Activated CD4-positive, alpha-beta T cell treated with anti-CD3 and anti-CD28 coated beads, Interleukin-2, amount 50 U/mL, for 4 hours (primary cell): ENCODE data around the gene LRRC1.

Experiments used
- DNase-seq, 2 experiments: peaks; one replicate each; pipeline ENCODE4 v3.0.0-alpha.2; 2020

The LRRC1 gene

DNA sequence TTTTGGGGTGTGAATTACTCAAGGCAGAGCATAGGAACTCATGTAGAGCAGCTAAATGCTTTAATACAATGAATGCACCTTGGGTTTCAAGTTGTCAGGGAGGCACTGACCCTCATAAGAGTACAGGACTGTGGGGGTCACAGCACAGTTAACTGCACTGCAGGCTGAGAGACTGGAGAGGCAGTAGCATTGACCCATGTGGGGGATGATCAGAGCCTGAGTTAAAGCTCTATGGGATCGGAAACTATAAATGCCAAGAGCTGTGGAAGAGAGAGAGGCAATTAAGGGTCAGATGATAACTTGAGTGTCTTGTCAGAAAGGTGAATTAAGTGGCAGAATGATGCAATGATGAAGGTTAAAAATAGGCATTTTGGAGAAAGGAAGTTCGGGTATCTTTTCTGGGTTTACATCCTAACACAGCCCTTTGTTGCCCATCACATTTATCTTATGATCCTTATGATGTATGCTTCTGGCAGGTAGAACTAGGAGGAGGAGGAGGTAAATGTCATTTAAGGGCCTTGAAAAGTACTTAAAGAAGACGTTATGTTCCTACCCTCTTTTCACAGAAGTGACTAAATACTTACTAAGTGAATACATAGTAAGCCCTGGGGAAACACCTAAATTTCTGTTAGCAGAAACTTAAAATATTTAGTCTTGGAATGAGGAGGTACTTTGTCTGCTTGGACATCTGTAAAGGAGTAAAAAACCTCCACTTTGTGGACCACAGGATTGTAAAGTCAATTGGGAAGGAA lies 24.2 kb downstream of the LRRC1 start:
- no peak for DNase-seq

DNA sequence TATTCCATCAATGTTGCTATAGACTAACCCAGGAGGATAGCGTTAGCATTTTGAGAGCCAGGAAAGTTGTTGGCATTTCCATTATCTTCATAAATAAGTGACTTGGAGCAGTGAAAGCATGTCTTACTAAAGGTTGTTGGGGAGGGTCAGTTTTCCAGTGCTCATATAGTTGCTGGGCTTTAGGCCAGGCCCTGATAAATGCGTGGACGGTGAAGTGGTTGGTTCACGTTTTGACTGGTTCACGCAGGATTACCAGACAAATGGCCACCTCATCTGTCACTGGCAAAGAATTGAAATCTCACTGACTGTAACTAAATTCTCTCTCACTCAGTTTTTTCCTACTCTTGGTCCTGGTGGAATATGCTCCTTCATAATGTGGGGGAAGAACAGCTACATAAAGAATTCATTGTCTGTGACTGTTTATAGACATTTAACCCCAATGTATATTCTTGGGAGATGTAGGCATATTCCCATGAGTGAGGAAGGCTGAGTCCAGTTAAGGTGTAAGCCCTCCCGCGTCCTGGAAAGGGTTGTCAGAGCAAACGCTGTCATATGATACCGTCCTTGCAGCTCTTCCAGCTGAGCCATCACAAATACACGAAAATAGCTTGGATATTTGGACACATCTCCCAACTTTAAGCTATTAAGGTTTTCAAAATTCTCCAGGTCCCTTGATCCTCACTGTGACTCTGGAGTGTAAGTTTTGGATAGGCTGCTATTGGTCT lies 27.8 kb downstream of the LRRC1 start:
- DNase-seq = no peak

- no peak for DNase-seq
Measured at GRCh38 chr6:53824714-53825113, 29.9 kb downstream of the LRRC1 start.

- no peak for DNase-seq
Measured at GRCh38 chr6:53825532-53826321, 30.9 kb downstream of the LRRC1 start.

DNA sequence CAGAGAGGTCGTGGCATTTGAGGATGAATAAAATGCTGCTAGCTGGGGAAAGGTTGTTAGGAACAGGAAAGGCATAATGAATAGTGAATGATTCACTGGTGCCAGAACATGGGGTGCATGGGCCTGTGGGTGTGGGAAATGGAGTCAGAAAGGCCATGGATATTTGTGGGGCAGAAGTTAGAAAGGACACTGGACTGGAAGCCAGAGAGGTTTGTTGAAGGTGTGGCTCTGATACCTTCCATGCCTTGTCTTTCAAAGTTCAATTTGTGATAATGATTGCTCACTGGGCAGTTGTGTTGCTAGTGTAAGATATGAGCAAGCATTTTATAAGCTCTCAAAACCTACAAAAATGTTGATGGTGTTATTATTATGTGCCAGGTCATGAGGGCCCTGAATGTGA lies 32.7 kb downstream of the LRRC1 start:
- DNase-seq = no peak

GRCh38 chr6:53828215-53828614 lies 33.4 kb downstream of the LRRC1 start:
- no peak for DNase-seq

GRCh38 chr6:53828966-53829697 lies 34.3 kb downstream of the LRRC1 start:
- no peak for DNase-seq

DNA sequence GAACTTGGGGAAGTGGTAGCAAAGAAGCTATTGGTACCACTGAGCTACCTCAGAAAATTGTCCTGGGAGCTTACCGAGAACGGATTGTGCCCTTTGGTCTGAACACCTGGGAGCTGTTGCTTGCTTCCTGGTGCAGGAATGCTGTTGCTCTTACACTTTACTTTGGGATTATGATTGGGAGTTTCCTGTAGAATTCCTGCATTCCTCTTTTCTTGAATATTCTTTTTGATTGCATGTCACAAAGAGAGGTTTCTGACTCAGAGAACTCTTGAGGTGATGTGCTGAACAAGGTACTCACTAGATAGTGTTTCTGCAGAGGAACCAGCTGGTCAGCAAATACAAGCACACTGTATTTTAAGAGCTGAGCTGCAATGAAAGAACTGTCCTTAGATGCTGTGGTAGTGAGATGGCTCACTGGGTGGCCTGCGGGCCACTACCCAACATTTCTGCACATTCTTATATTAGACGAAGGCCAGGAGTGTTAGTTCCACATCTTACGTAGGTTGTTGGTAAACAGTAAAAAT lies 35.0 kb downstream of the LRRC1 start:
- DNase-seq = no peak

GRCh38 chr6:53830366-53830765 lies 35.6 kb downstream of the LRRC1 start:
- DNase-seq = no peak

GRCh38 chr6:53831081-53831869 lies 36.5 kb downstream of the LRRC1 start:
- DNase-seq = no peak

GRCh38 chr6:53831936-53832660 lies 37.3 kb downstream of the LRRC1 start:
- no peak for DNase-seq

DNA sequence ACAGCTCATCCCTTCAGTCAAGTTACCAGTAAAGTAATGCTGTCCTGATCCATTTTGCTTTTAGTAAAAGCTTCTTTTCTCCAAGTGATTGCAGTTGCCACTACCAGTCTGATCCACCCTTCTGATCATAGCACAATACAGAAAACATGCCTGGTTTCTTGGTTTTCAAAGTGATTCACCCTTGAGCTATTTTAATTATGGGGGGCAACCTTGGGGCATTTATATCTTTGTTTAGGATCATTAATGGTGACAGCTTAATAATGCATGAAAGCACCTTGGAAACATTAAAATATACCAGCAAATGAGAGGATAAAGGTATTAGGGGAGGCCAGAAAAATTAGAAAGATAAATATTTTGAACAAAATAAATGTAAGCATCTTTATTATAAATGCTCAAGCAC lies 38.4 kb downstream of the LRRC1 start:
- DNase-seq = no peak

DNA sequence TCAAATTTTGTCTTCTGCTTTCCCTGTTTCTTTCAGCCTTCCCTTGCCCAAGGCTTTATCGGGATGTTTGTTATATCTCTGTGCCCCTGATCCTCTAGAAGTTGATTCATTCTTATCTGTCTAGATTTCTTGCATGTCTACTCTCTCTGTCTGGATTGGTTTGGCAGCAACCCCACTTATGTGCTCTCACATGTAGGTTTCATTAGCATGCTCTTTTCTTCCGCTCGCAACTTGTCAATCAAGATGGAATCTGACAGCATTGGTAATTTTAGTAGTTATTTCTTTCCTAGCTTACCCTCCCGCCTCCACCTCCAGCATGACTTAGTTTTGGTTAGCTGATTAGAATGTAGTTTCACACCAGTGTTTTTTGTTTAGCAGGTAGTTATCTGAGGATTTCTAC lies 39.3 kb downstream of the LRRC1 start:
- no peak for DNase-seq

- no peak for DNase-seq
Measured at GRCh38 chr6:53837865-53838769, 43.3 kb downstream of the LRRC1 start.

GRCh38 chr6:53840027-53840426 lies 45.2 kb downstream of the LRRC1 start:
- DNase-seq = no peak

DNA sequence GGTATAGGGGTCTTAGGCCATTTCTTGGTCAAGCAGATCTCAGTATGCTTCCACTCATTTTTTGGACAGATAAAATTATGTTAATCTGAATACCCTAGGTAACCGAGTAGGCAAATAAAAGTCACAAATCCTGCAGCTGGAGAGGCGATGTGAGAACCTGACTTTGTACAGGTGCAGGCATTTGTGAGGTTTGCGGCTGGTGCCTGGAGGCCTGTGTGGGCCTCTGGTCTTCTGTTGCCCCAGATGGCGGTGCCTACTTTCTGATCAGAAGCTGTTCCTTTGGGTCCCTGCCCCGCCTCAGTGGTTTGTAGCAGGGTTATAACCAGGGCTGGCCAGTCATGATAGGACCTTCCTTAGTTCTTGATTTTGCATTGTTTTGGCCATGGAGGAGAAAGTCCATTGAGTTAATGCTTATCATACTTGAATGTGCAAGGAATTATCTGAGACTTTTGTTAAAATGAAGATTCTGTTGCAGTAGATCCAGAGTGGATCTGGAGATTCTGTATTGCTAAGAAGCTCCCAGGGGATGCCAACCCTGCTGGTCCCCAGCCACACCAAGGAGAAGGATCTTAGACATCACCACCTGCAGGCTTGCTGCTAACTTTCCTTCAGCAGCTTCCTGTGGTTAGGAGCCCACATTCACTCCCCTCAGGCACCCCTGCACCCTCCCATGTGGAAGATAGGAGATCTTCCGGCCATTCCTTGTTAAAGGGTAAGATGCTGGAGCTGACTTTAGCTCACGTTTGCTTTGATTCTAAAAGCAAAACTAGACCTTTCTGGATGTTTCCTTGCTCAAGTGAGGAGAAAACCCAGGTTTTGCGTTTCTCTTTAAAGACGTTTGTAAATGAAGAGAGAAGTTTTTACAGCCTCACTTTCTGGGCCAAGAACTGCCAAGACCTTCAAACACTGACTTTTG lies 50.7 kb downstream of the LRRC1 start:
- no peak for DNase-seq

GRCh38 chr6:53846250-53846649 lies 51.4 kb downstream of the LRRC1 start:
- no peak for DNase-seq

DNA sequence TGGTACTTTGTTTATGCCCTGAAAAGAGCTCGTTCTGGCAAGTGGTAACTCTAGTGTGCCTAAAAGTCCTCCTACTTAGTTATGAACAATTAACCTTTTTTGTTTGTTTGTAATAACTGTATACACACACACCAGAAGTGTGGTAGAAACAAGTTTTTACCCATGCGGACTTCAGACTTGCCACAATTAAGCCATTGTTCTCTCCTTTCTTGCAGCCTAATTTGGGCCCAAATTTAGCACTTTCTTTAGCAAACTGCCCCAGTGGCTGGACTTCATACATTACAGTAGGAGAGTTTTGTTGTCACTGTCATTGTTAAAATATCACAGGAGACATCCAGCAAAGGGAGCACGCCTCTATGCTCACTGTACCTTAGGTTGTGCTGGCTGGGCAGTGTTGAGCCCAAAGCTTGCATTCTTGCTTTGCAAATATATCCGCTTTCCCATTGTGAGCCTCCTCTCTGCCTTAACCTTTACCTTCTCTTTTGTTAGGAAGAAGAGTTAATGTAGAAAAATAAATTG lies 53.0 kb downstream of the LRRC1 start:
- DNase-seq = no peak

- DNase-seq = no peak
Measured at GRCh38 chr6:53850527-53850926, 55.7 kb downstream of the LRRC1 start.
